ENCODE data around the gene TMEM60. TPM values are rescaled to one million over a fixed set of nuclear protein-coding genes. Genes with fewer than 3 reads are reported as not detected.

TMEM60 gene
- total and polyA plus RNA-seq, 2 of the 13 experiments (the other 11 are each of a cell fraction or from before 2014, with no cell fraction given): 25.6 to 27.7 TPM

- no peak for TF ChIP-seq ELF1 (CRISPR knock-in tag; IDR thresholded peaks at IDR 0.05)
- no peak for TF ChIP-seq SNAPC5 (CRISPR knock-in tag; IDR thresholded peaks at IDR 0.05; ENCODE audit: borderline replicate concordance)
- TF ChIP-seq PRDM15 (CRISPR knock-in tag; IDR thresholded peaks at IDR 0.05): no peak
- TF ChIP-seq THAP8 (CRISPR knock-in tag; IDR thresholded peaks at IDR 0.05; ENCODE audit: borderline replicate concordance): no peak
- no peak for TF ChIP-seq ZNF770 (CRISPR knock-in tag; IDR thresholded peaks at IDR 0.05)
- no peak for TF ChIP-seq CREB1 (IDR thresholded peaks at IDR 0.05)
- no peak for TF ChIP-seq CREB1 (CRISPR knock-in tag; IDR thresholded peaks at IDR 0.05)
- no peak for TF ChIP-seq TCF12 (IDR thresholded peaks at IDR 0.05)
- 0 out of 2 replicates have a peak, but pooled peaks have one; percentile 8 for TF ChIP-seq TCF12 (CRISPR knock-in tag; IDR thresholded peaks at IDR 0.05)
- no peak for TF ChIP-seq ZNF382 (CRISPR knock-in tag; IDR thresholded peaks at IDR 0.05; ENCODE audit: borderline replicate concordance)
- TF ChIP-seq HNRNPH1 (optimal IDR thresholded peaks at IDR 0.05; ENCODE audit: low read depth, low read length): no peak
- no peak for TF ChIP-seq HNRNPL (IDR thresholded peaks at IDR 0.05; ENCODE audit: low read depth, low read length)
- no peak for TF ChIP-seq TRAFD1 (CRISPR knock-in tag; IDR thresholded peaks at IDR 0.05; ENCODE audit: borderline replicate concordance)
- TF ChIP-seq ZNF34 (CRISPR knock-in tag; IDR thresholded peaks at IDR 0.05; ENCODE audit: borderline replicate concordance): no peak
- no peak for TF ChIP-seq ZNF660 (CRISPR knock-in tag; IDR thresholded peaks at IDR 0.05; ENCODE audit: borderline replicate concordance, low read depth)
- no peak for TF ChIP-seq ZSCAN22 (CRISPR knock-in tag; IDR thresholded peaks at IDR 0.05)
- no peak for TF ChIP-seq TRIM24 (CRISPR knock-in tag; IDR thresholded peaks at IDR 0.05)
- no peak for TF ChIP-seq PAX8 (CRISPR knock-in tag; IDR thresholded peaks at IDR 0.05; ENCODE audit: borderline replicate concordance)
Observed at GRCh38 chr7:77797734-77798393, 370 bp downstream of the TMEM60 start (continued).

Measured in HepG2 (cell line).